Adipose tissue (tissue), 3 donors: Measurements from ENCODE around the gene ADAMTS3. TPM values are rescaled to one million over a fixed set of nuclear protein-coding genes. Genes with fewer than 3 reads are reported as not detected.

ENCODE experiments used
- H3K27ac ChIP-seq: one replicate; pipeline ENCODE4 v1.5.1; 2013; ENCODE audit warnings: low read depth, low read length
- WGBS, 3 donors: extraction: QIAGEN DNeasy Blood & Tissue Kit; methylation state at CpG; one replicate each; pipeline ENCODE4 v1.1.7; 2013; 5-methylcytosine and 5-hydroxymethylcytosine counted together
- polyA plus RNA-seq, 3 donors: library from polyadenylated mRNA; stranded (reverse); fragments of 200-250 nt; gene quantifications; one replicate each; pipeline ENCODE4 v1.2.3, GENCODE V29; 2013
- donor health status: healthy with polysubstance abuse.
- donor health status: Bipolar disorder and iron deficiency.
- donor health status: healthy.

Gene ADAMTS3
- polyA plus RNA-seq, 3 donors = 0.13 to 1.1 (median 0.79) TPM

DNA sequence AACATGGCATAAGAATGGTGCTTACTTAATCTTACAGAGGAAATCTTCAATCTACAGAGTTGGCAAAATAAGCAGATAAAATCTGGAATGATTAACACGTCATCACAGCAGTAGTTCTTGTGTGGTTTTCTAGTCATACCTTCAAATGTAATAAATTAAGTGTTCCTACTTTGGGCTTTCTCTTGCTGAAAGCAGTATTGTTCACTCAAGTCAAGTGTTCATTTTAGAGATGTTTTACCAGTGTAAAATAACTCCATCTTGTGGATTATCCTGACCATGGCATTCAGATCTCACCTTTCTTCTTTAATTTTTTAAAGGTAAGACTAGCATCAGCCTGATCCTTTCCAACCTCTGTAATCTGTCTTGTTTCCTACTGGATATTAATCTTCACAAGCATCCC is 72.9 kb downstream of the ADAMTS3 start:
- no peak overlapping the region for H3K27ac ChIP-seq
- 30 to 56% (median 36%) methylated on average over 1 of the region's 1 CpG for WGBS, 3 donors

DNA sequence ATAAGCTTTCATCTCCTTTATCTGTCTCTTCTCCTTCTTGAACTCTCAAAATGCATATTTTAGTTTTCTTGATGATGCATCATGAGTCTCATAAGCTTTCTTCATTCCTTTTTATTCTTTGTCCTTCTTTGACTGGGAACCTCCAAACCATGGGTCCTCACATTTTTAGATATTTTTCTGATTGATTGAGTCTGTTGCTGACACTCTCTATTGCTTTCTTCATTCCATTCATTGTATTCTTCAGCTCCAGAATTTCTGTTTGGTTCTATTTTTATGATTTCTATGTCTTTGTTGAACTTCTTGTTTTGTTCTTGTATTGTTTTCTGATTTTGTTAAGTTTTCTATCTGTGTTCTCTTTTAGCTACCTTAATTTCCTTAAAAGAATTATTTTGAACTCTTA is 74.9 kb downstream of the ADAMTS3 start:
- H3K27ac ChIP-seq = no peak overlapping the region

DNA sequence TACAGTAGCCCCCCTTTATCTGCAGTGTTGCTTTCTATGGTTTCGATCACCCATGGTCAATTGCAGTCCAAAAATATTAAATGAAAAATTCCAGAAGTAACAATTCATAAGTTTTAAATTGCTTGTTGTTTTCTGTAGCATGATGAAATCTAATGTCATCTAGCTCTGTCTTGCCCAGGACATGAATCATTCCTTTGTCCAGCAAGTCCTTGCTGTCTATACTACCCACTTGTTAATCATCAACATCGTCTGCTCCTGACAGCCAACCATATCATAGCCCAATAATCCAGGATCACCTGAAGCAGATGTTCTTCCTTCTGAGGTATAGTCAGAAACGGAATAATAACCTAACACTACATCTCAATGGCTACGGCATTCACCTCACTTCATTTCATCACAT is 79.8 kb downstream of the ADAMTS3 start:
- WGBS, 3 donors = 46 to 68% (median 64%) methylated on average over 4 of the region's 4 CpGs
- H3K27ac ChIP-seq = no peak overlapping the region

DNA sequence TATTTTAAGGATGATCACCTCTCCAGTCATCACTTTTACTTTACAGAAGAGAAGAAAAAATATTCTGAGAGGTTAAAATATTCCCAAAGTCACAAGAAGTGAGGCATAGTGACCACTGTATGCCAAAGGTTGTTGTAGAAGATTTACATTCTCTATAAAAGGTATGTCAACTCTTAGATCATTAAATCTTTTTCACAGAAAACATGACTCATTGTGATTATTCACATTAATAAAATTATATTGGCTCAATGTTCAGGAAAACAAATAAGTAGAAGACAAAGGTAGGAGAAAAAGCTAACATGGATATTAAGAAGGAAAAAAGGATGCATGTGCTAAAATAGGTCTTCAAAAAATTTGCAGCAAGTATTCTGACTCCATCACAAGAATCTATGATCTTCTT is 82.0 kb downstream of the ADAMTS3 start:
- no peak overlapping the region for H3K27ac ChIP-seq

DNA sequence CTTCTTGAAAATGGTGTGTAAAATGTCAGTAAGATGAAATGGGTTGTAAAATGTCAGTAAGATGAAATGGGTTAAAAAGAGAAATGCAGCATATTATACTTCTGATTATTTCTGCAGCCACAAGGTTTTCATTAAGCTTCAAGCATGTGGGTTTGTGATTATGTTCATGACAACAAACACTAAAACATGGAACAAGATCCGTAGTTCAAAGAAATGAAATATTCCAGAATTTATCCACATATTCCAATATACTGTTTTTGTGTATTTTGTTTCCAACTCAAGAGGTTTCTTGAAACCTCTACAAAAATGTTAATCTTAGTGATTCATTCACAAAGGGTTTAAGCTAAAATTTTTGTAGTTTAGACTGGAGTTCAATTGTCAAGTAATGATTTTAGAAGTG is 84.0 kb downstream of the ADAMTS3 start:
- 78 to 82% (median 80%) methylated on average over 1 of the region's 1 CpG for WGBS, 3 donors
- no peak overlapping the region for H3K27ac ChIP-seq

DNA sequence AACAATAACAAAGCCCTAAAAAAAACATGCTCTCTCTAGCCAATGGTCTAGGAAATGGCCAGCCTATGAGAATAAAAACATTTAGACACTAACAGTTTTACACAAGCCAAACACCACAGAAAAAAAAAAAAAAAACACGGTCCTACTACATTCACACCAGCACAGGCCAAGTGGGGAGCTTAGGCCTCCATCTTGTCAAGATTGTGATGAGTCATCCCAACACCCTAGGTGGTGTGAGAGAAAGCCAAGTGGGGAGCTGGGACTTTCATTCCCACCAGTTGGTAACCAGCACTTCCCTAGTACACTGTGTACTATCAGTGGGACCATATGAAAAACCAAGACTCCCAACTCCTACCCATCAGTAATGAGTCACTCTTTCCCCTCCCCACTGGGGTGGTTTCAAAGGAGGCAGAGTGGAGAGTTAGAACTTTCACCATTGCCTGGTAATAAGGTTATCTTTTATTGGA is 95.6 kb downstream of the ADAMTS3 start:
- 90 to 95% (median 94%) methylated on average over 1 of the region's 1 CpG for WGBS, 3 donors
- no peak overlapping the region for H3K27ac ChIP-seq

DNA sequence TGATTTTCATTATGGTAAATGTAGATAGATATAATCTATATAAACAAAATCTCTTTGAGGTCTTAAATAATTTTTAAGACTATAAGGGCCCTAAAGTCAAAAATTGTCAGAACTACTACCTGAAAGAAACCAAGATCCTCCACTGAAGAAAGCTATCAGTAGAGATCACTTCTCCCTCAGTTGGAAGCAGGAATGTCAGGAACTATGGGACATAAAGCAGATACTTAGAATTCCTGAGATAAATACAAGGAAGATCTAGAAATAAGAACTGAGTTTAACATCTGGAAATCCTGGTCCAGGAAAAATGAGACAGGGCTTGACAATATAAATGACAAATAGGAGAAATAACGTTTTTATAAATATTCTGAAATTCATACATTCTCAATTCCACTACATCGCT is 97.2 kb downstream of the ADAMTS3 start:
- H3K27ac ChIP-seq = no peak overlapping the region
- 69 to 73% (median 69%) methylated on average over 2 of the region's 2 CpGs for WGBS, 3 donors

DNA sequence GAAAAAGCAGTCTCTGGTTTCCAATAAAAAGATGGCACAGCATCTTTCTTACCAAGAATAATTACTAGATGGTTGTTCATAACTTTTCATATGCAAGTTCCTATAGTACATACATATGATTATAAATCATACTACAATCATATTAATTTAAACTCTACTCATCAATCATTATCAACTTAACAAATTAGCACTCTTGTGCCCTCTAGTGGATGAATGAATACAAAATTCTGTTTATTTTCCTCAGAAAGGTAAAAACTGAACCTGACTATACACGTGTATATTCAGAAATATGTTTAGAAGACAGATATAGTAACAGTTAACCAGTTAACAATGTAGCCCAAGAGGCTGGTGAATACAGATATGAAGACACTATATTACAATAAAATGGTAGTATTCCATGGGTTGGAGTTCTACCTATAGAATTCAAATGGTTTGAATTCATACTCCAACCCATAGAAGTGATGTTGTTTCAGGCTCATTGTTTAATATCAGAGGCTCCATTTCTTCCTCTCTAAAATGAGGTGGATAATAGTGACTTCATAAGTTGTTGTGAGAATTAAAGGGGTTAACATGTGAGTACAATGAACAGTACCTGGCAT is 100.0 kb downstream of the ADAMTS3 start:
- 5 to 18% (median 15%) methylated on average over 1 of the region's 1 CpG for WGBS, 3 donors
- H3K27ac ChIP-seq = no peak overlapping the region

DNA sequence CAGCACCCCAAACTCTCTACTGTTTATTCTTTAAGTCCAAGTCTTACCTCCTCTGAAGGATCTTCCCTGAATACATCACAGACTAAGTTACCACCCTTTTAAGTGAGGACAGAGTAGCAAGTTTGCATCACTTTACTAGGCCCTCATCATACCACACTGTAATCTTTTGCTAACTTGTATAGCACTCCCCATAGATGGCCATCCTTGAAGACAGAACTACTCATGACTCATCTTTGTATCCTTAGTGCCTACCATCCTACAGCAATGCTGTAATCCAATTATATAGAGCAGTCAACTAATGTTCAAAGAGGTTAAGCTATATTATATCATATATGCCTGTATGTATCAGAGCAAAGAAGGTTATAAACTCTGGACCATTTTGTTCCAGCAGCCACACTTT is 101.4 kb downstream of the ADAMTS3 start:
- no peak overlapping the region for H3K27ac ChIP-seq

DNA sequence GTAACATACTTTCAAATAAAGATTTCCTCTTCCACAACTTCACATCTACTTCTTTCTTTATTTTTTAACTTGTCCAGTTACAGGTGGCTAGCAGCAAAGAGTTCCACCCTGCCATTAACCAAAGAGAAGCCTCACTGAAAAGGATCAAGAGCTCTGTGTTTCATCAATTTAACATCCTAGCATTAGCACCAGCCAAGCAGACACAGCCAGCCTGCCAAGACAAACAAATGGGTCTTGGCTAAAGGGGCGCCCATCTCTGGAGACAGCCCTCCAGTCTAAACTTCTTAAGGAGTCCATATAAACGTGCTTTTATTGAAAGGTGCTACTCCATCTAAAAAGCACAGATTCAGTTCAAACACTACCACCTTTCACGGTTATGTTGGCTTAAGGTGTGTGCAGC is 105.3 kb downstream of the ADAMTS3 start:
- H3K27ac ChIP-seq = no peak overlapping the region
- WGBS, 3 donors = 60 to 70% (median 60%) methylated on average over 3 of the region's 3 CpGs

DNA sequence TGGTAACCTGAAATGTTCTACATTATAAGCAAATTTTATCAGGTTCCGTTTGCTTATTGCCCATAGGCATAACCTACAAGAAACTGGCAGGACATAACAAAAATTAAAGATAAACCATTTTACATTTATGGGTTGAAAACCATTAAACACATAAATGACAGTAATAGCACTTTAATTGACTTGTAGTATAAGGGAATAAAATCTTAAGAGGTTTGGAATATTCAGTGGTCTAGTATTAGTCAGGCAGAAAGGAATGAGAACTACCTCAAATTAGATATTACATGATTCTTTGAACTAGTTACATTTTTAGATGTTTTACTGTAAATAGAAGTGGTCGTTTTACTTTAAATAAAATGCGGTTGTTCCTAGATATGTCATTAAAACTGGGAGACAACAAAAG is 111.9 kb downstream of the ADAMTS3 start:
- 76 to 86% (median 82%) methylated on average over 3 of the region's 3 CpGs for WGBS, 3 donors
- no peak overlapping the region for H3K27ac ChIP-seq

DNA sequence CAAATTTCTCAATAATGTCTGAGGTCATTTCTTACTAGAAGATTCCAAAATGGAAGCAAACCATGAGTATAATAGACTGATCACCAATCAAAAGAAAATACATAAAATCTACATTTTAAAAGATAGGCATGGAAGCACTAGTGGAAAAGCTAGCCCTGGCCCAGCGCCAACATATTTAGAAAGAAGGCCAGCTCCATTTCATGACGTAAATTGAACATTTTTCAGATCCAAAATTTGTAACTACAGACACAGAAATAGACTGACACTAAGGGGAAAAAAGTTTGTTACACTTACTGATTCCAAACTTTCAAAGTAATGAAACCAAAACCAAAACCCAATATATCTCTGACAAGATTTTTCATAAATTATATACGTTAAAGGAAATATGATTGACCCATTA is 117.7 kb downstream of the ADAMTS3 start:
- no peak overlapping the region for H3K27ac ChIP-seq
- 50 to 68% (median 51%) methylated on average over 3 of the region's 3 CpGs for WGBS, 3 donors

DNA sequence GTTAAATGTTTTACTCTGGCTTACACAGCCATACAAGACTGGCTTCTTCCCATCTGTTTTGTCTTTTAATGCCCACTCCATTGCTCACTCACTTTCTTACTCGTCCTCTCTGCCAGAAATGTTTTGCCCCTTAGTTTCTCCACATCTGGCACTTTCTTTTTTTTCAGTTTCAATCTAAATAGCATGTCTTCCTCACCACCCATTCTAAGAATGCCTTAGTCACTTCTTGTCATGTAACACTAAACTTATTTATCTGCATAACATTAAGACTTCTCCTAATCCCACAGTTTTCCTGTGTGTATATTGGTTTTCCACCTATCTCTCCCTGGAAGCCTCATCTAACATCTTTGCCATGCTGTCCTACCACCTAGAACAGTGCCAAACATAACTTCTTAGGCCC is 119.3 kb downstream of the ADAMTS3 start:
- H3K27ac ChIP-seq = no peak overlapping the region
- WGBS, 3 donors = 73 to 80% (median 74%) methylated on average over 1 of the region's 1 CpG

DNA sequence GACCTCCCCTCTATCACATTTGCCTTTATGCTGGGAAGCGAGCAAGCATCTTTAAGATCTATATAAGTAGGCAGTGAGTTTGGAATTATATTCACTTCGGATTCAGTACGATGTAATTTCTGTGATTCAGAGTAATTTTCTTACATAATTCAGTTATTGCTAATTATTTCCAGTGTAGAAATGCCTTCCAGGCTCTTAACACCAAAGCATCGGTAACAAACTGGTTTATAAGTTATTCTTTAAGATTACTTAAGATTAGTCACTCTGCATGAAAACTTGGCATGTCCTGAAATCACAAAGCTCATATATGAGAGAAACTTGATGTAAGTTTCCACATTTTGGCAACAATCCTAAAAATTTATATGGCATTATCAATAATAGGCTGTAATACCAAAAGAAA is 120.8 kb downstream of the ADAMTS3 start:
- H3K27ac ChIP-seq = no peak overlapping the region
- 57 to 67% (median 67%) methylated on average over 4 of the region's 4 CpGs for WGBS, 3 donors

DNA sequence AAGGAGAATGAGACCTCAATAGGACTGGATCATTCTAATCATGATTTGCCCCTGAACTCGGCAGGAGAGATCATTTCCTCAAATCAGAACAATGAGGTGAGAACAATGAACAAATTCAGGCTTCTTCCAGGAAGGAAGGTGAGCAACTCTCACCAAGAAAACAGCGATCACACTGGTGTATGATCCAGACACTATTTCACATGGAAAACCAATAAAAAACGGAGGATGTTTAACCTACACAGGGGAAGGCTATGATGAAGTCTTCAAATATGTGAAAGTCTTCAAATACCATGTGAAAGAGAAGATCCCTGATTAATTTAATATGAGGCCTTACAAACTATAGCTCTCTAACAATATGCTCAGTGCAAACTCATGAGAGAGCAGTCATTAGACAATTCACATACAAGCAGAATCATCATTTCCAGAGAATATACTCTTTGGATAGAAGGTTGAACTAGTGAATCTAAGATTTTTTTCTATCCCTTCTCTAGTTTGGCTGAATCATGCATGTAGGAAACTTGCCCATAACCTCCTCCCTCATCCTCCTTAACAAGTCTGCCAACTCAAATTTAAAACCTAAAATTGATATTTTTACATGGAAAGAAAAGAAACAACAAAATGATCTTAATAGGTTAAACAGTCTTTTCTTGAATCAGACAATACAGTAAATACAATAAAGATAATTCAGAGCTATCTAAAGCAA is 122.5 kb downstream of the ADAMTS3 start:
- 70 to 76% (median 74%) methylated on average over 3 of the region's 3 CpGs for WGBS, 3 donors
- H3K27ac ChIP-seq = no peak overlapping the region

DNA sequence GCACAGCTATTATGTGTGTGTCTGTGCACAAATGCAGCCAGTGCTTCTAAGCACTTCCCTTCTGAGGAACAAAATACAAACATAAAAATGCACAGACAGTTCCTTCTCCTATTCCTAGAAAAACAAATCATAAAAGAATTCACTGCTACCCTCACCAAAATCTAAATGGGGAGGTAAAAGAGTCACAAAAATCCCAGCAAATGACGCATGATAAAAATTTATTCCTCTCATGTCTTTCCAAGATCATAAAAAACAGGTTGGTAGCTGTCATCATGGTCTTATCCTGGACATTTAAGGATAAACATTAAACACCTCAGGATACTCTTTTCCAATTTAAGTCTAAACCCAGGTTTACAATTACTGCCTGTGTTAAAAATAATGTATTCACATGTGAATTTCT is 124.9 kb downstream of the ADAMTS3 start:
- 82 to 90% (median 86%) methylated on average over 1 of the region's 1 CpG for WGBS, 3 donors
- H3K27ac ChIP-seq = no peak overlapping the region

DNA sequence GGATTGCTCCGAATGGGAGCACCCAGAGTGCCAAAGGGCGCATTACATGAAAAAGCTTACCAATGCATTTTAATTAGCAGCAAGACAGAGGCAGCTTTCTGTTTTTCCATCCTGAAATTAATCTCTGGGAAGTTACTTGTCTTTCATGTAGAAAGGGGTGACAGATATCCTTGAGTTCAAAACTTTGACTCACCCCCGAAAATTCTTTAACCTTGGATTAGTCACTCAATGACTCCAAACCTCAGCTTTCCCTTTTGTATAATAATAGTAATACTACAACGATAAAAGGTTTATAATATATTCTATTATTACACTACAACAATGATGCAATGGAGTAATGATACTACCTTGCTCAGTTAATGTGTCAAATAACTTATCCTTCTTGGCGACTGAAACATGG is 126.3 kb downstream of the ADAMTS3 start:
- 92 to 96% (median 93%) methylated on average over 5 of the region's 5 CpGs for WGBS, 3 donors
- no peak overlapping the region for H3K27ac ChIP-seq

DNA sequence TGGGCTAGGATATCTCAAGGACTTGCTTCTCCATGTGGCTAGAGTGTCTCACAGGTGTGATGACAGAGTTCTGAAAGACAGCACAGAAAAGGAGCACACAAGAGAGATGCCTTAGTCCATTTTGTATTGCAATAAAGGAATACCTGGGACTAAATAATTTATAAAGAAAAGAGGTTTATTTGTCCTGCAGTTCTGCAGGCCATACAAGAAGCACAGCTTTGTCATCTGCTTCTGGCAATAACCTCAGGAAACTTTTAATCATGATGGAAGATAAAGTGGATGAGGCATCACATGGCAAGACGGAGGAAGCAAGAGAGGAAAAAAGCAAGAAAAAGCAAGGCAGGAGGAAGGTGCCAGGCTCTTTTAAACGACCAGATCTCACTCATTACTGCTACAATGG is 126.9 kb downstream of the ADAMTS3 start:
- WGBS, 3 donors = 56 to 61% (median 61%) methylated on average over 2 of the region's 2 CpGs
- H3K27ac ChIP-seq = no peak overlapping the region

DNA sequence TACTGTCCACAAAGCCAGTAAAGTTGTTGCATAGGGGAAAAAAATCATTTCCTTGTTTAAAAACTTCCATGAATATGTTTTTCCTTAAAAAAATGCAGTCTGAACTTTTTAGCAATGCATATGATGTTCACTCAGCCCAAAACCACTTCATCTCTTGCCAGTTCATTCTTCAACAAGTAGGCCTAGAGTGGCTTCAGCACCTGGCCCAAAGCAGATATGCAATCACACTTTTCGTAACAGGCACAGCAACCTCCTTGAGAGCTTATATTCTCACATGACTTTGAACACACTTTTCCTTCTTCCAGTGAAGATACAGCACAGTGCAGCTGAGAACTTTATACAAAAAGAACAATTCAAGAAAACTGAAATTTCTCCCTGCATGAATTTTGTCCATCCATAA is 128.6 kb downstream of the ADAMTS3 start:
- 80 to 88% (median 85%) methylated on average over 1 of the region's 1 CpG for WGBS, 3 donors
- no peak overlapping the region for H3K27ac ChIP-seq

DNA sequence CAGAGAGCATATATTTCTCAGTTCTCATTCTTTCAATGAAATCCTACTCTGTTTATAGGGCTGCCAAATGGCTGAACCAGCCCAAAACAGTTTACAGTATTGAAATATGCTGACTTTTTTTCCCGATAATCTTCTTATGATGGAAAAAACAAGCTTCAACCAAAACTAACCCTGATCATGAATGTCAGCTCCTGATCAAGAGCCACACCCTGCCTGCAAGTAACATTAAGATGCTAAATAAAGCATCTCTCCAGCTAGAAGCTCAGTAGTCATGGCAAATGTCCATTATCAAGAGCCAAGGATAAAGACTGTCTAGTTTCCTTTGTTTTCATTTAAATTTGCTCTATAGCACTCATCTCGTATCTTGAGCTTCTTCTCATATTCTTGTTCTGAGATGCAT is 136.0 kb downstream of the ADAMTS3 start:
- no peak overlapping the region for H3K27ac ChIP-seq
- WGBS, 3 donors = 70 to 84% (median 82%) methylated on average over 2 of the region's 2 CpGs
